ENCODE results near the gene GIGYF2. TPM values are rescaled to one million over a fixed set of nuclear protein-coding genes. Genes with fewer than 3 reads are reported as not detected.

GIGYF2 gene
- total RNA-seq, 2 experiments from 2014 or later, result 52.5 to 55.5 TPM

DNA sequence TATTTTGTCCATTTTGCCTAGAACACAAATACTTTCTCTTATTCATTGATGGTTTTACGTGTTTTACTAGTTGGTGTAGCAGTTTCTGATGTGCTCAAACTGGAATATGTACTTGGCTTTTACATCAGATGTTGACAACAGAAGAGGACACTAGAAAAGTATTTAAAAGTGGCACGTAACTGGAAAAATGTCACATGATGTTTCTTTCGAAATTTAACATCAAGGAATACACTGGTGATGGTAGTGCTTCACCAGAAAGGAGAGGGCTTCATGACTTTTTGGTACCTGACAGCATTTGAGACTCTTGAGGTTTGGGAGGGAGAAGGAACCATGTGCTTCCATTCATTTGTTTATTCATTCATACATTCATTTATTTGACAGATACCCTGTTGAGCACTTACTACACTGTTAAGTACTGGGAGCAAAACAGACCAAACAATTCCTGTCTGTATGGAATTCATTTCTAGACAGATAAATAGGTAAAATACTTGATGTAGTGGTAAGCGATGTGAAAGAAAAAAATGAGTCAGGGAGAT, 1.5 kb downstream of the GIGYF2 start:
- H3K36me3 Mint-ChIP-seq (ENCODE audit: low read depth), result peaks cover 47% of the 10 kb centered on the region
- ATAC-seq (ENCODE audit: poor library complexity), result no peak
- no peak overlapping the region for H3K27ac ChIP-seq (ENCODE audit: low read depth in 1 of 2, low read length in 2 of 2)

DNA sequence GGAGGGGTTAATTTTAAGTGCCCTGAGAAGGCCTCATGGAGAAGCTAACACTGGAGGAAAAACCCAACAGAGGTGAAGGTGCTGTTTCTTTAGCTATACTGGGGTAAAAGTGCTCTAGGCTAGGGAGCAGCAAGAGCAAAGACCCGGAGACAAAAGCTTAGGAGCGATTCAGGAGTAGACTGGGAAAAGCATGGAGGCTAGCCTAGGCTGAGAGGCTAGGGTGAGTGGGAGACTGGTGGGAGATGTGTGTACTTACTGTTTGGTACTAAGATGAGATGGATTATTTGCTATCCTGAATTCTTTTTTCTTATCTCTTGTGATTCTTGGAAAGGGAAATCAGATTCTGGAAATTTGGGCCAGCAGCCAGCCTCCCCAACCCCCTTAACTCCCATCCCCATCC, 2.0 kb downstream of the GIGYF2 start:
- H3K27me3 Mint-ChIP-seq, result no peaks in the 10 kb centered on the region
- DNase-seq (no peak), ATAC-seq (ENCODE audit: poor library complexity) (no peak)
- Histone ChIP-seq H3K9me3 (ENCODE audit: control insufficient read depth in 1 of 2, insufficient read depth in 1 of 2, low read length in 2 of 2) (peaks cover 0 to 12% of the 10 kb centered on the region in 2 experiments), H3K4me1 (ENCODE audit: insufficient read depth, low read length) (peaks cover 31% of the 10 kb centered on the region), H3K4me3 (ENCODE audit: low read length) (no peak overlapping the region), H3K27me3 (ENCODE audit: control insufficient read depth in 1 of 2, insufficient read depth in 2 of 2, low read length in 2 of 2) (no peaks in the 10 kb centered on the region), H3K36me3 (ENCODE audit: insufficient read depth, low read length) (peaks cover 15% of the 10 kb centered on the region), H3K27ac (ENCODE audit: low read depth in 1 of 2, low read length in 2 of 2) (no peak overlapping the region)
- peaks cover 52% of the 10 kb centered on the region for H3K4me1 Mint-ChIP-seq (ENCODE audit: low read depth)
- ChIA-PET CTCF (no interaction called here), POLR2A (no interaction called here)
- H3K4me3 Mint-ChIP-seq, result peak overlapping the region; percentile 97
- H3K36me3 Mint-ChIP-seq (ENCODE audit: low read depth), result peaks cover 52% of the 10 kb centered on the region
- TF ChIP-seq, protein P1, sequence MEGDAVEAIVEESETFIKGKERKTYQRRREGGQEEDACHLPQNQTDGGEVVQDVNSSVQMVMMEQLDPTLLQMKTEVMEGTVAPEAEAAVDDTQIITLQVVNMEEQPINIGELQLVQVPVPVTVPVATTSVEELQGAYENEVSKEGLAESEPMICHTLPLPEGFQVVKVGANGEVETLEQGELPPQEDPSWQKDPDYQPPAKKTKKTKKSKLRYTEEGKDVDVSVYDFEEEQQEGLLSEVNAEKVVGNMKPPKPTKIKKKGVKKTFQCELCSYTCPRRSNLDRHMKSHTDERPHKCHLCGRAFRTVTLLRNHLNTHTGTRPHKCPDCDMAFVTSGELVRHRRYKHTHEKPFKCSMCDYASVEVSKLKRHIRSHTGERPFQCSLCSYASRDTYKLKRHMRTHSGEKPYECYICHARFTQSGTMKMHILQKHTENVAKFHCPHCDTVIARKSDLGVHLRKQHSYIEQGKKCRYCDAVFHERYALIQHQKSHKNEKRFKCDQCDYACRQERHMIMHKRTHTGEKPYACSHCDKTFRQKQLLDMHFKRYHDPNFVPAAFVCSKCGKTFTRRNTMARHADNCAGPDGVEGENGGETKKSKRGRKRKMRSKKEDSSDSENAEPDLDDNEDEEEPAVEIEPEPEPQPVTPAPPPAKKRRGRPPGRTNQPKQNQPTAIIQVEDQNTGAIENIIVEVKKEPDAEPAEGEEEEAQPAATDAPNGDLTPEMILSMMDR (IDR thresholded peaks at IDR 0.05), result no peak
- peaks cover 2% of the 10 kb centered on the region for H3K9me3 Mint-ChIP-seq
- H3K27ac Mint-ChIP-seq, result peak overlapping the region; percentile 91
- intact Hi-C loops (cut with DNase I, micrococcal nuclease), result loop anchor here (5.0 to 10.0 kb wide), 5 partner anchors 92 to 1168 kb away; partner anchors contain the start of genes ATG16L1 (in 1 of the 2), HJURP (in 1 of the 2) and MSL3B (in 1 of the 2)

More for the DNA sequence above, 1.5 kb downstream of the GIGYF2 start:
- peak overlapping the region; percentile 97 for H3K4me3 Mint-ChIP-seq
- no peak for DNase-seq
- intact Hi-C loops (cut with DNase I, micrococcal nuclease), result loop anchor here (5.0 to 10.0 kb wide), 5 partner anchors 91 to 1169 kb away; partner anchors contain the start of genes ATG16L1 (in 1 of the 2), HJURP (in 1 of the 2) and MSL3B (in 1 of the 2)
- Histone ChIP-seq H3K4me1 (ENCODE audit: insufficient read depth, low read length) (peaks cover 31% of the 10 kb centered on the region), H3K36me3 (ENCODE audit: insufficient read depth, low read length) (peaks cover 10% of the 10 kb centered on the region), H3K27me3 (ENCODE audit: control insufficient read depth in 1 of 2, insufficient read depth in 2 of 2, low read length in 2 of 2) (no peaks in the 10 kb centered on the region), H3K9me3 (ENCODE audit: control insufficient read depth in 1 of 2, insufficient read depth in 1 of 2, low read length in 2 of 2) (peaks cover 0 to 12% of the 10 kb centered on the region in 2 experiments), H3K4me3 (ENCODE audit: low read length) (peak overlapping the region; percentile 95)
- ChIA-PET CTCF (no interaction called here), POLR2A (interaction anchor here (0.9 kb wide), 1 partner anchor 362 kb away, joined by 3 read pairs; the partner anchor contains the start of gene INPP5D)
- peaks cover 47% of the 10 kb centered on the region for H3K4me1 Mint-ChIP-seq (ENCODE audit: low read depth)
- peaks cover 2% of the 10 kb centered on the region for H3K9me3 Mint-ChIP-seq
- TF ChIP-seq, protein P1 (IDR thresholded peaks at IDR 0.05), result no peak
- no peaks in the 10 kb centered on the region for H3K27me3 Mint-ChIP-seq
- H3K27ac Mint-ChIP-seq, result peak overlapping the region; percentile 91

DNA sequence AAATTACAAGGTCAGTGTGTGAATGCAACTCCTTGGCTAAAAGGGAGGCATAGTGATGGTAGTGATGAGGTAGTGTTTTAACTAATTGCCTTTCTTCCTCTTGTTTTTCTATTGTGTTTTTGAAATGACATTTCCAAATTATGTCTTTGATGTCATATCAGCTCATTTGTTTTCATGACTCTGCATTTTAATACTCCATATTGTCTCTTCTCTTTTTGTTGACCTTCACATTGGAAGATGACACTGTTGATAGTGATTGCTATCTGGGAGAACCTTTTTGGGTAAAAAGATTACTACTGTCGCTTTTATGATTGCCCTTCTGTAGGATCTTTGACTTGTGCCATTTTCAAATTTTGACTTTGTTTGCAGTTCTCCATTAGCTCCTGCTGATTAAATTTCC, 3.0 kb downstream of the GIGYF2 start:
- H3K9me3 Mint-ChIP-seq, result no peaks in the 10 kb centered on the region
- intact Hi-C loops (cut with DNase I, micrococcal nuclease), result no loop called here

More for the DNA sequence above, 3.0 kb downstream of the GIGYF2 start:
- ATAC-seq (ENCODE audit: poor library complexity) (no peak), DNase-seq (no peak)
- H3K36me3 Mint-ChIP-seq (ENCODE audit: low read depth), result peaks cover 63% of the 10 kb centered on the region
- POLR2A ChIA-PET, result no interaction called here
- H3K4me3 Mint-ChIP-seq, result peak overlapping the region; percentile 97
- Histone ChIP-seq H3K4me1 (ENCODE audit: insufficient read depth, low read length) (peaks cover 31% of the 10 kb centered on the region), H3K27ac (ENCODE audit: low read depth in 1 of 2, low read length in 2 of 2) (no peak overlapping the region), H3K4me3 (ENCODE audit: low read length) (no peak overlapping the region), H3K9me3 (ENCODE audit: control insufficient read depth in 1 of 2, insufficient read depth in 1 of 2, low read length in 2 of 2) (peaks cover 0 to 10% of the 10 kb centered on the region in 2 experiments), H3K36me3 (ENCODE audit: insufficient read depth, low read length) (peaks cover 15% of the 10 kb centered on the region), H3K27me3 (ENCODE audit: control insufficient read depth in 1 of 2, insufficient read depth in 2 of 2, low read length in 2 of 2) (no peaks in the 10 kb centered on the region)
- H3K4me1 Mint-ChIP-seq (ENCODE audit: low read depth), result peaks cover 57% of the 10 kb centered on the region
- TF ChIP-seq, protein P1 (IDR thresholded peaks at IDR 0.05), result no peak
- CTCF ChIA-PET, result interaction anchor here (0.6 kb wide), 1 partner anchor 16 kb away, joined by 3 read pairs; no protein-coding TSS in a partner anchor
- H3K27me3 Mint-ChIP-seq, result no peaks in the 10 kb centered on the region
- peak overlapping the region; percentile 69 for H3K27ac Mint-ChIP-seq

Measured in CD4-positive, alpha-beta T cell (primary cell).